Ishikawa (cell line): ENCODE results near the gene HIC1.

ENCODE experiments used
- CEBPB ChIP-seq: IDR thresholded peaks from 2 replicates; pipeline ENCODE4 v1.6.1; 2012
- EGR1 ChIP-seq: IDR thresholded peaks from 2 replicates; pipeline ENCODE4 v1.6.1; 2012
- EP300 ChIP-seq: IDR thresholded peaks from 2 replicates; pipeline ENCODE4 v1.6.1; 2012; ENCODE audit warnings: borderline replicate concordance
- RAD21 ChIP-seq: IDR thresholded peaks from 2 replicates; pipeline ENCODE4 v1.6.1; 2012; ENCODE audit warnings: low read depth
- YY1 ChIP-seq: IDR thresholded peaks from 2 replicates; pipeline ENCODE4 v1.6.1; 2012; ENCODE audit warnings: low read depth
- ZBTB7A ChIP-seq: IDR thresholded peaks from 2 replicates; pipeline ENCODE4 v1.6.1; 2012; ENCODE audit warnings: low read depth
- TF ChIP-seq, protein P1 (sequence below): IDR thresholded peaks from 2 replicates; pipeline ENCODE4 v1.6.1; 2012
- TF ChIP-seq, protein P2 (sequence below): IDR thresholded peaks from 2 replicates; pipeline ENCODE4 v1.6.1; 2012

DNA sequence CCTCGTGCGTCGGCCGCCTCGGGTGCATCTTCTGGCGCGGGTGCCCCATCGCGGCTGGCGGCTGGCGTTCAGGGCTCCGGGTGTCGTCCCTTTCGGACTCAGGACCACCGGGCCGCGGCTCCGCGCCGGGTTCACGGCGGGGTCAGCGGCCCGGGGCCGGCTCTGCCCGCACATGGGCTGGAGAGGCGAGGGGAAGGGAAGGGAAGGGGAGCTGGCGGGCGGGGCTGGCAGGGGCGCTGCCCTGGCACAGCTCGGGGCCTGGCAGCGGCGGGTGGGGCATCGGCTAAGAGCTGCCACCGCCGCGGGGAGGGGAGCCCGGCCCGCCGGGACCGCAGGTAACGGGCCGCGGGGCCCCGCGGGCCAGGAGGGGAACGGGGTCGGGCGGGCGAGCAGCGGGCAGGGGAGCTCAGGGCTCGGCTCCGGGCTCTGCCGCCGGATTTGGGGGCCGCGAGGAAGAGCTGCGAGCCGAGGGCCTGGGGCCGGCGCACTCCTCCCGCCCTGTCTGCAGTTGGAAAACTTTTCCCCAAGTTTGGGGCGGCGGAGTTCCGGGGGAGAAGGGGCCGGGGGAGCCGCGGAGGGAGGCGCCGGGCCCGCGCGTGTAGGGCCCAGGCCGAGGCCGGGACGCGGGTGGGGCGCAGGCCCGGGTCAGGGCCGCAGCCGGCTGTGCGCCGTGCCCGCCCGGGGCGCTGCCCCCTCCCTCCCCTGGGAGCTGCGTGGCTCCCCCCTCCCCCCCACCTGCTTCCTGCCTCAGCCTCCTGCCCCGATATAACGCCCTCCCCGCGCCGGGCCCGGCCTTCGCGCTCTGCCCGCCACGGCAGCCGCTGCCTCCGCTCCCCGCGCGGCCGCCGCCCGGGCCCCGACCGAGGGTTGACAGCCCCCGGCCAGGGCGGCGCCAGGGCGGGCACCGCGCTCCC lies 646 bp downstream of the HIC1 start:
- TF ChIP-seq RAD21, result no peak
- TF ChIP-seq YY1, result no peak
- no peak for TF ChIP-seq EGR1
- TF ChIP-seq EP300, result no peak
- TF ChIP-seq, protein P1, sequence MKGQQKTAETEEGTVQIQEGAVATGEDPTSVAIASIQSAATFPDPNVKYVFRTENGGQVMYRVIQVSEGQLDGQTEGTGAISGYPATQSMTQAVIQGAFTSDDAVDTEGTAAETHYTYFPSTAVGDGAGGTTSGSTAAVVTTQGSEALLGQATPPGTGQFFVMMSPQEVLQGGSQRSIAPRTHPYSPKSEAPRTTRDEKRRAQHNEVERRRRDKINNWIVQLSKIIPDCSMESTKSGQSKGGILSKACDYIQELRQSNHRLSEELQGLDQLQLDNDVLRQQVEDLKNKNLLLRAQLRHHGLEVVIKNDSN, result no peak
- TF ChIP-seq ZBTB7A, result no peak; the same call in 1 of the 2 replicates
- TF ChIP-seq, protein P2, sequence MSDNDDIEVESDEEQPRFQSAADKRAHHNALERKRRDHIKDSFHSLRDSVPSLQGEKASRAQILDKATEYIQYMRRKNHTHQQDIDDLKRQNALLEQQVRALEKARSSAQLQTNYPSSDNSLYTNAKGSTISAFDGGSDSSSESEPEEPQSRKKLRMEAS, result no peak; the same call in 1 of the 2 replicates
- TF ChIP-seq CEBPB, result no peak
